HG02623 (cell line): Measurements from ENCODE around the gene CPLANE1.

Experiments
- ATAC-seq: cut with Tn5 transposase; IDR thresholded peaks from one replicate; pipeline ENCODE4 v1.9.1; 2021; ENCODE audit warnings: moderate library complexity; ENCODE audit not compliant: unreplicated experiment

The CPLANE1 gene

DNA sequence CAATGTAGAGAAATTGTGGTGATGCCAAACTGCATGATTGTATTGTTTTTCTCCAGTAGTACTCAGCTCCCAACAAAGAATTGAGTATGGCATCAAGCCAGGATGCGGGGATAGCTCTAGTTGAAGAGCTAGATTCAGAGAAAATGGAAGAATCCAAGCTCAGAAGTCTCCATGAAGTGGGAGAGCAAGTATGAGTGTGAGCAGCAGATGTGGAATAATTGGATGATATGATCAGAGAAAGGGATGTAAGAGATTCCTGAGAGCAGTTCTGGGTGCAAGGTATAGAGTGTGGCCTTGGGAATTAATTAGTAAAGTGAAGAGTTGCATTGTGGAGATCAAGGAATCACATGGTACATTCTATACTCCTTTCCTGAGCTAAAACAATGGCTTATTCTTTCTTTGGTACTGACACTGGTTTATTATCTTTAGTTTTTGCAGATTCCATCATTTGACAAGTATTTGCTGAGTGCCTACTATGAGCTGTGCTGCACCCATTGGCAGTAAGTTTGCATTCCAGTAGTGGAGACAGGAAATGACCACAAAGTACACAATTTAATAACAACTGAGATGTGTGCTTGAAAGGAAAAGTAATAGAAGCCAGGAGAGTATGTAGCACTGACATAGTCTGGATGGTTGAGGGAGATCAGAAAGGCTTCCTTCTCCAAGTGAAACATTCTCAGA lies 177.1 kb downstream of the CPLANE1 start:
- no peak for ATAC-seq

DNA sequence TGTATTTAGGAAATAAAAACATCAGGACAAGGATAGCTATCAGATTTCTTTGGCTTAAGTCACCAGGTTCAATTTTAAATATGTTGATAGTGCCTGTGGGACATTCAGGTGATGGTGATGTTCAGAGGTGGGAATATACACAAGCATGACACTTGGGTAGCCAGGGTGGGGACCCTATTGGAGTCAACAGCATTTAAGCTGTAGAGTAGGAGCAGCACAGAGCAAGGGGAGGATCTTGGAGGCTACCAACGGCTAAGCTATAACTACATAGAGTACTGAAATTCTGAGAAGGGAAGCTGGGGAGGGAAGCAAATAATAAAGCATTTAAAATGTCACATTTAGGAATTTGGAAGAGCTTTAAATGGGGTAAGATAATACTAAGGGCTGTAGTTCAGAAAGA lies 177.7 kb downstream of the CPLANE1 start:
- ATAC-seq = no peak

DNA sequence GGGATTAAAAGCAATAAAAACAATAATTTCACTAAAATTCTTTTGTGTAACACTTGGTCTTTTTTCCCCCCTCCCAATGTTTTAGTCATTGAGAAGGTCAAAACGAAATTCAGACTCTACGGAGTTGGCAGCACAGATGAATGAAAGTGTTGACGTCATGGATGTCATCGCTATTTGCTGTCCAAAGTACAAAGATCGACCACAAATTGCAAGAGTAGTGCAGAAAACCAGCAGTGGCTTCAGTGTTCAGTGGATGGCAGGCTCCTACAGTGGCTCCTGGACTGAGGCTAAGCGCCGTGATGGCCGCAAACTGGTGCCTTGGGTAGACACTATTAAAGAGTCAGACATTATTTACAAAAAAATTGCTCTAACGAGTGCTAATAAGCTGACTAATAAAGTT lies 184.7 kb downstream of the CPLANE1 start:
- no peak for ATAC-seq

DNA sequence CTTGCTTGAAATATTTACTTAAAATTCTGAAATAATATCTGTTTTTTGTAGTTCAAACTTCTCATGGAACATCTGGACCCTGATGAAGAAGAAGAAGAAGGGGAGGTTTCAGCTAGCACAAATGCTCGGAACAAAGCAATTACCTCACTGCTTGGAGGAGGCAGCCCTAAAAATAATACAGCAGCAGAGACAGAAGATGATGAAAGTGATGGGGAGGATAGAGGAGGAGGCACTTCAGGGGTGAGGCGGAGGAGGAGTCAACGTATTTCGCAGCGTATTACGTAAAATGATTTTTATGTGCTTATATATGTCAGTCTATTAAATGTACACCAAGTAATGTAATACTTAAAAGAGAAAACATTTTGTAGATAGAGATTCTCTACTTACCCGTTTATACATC lies 185.4 kb downstream of the CPLANE1 start:
- ATAC-seq = no peak

DNA sequence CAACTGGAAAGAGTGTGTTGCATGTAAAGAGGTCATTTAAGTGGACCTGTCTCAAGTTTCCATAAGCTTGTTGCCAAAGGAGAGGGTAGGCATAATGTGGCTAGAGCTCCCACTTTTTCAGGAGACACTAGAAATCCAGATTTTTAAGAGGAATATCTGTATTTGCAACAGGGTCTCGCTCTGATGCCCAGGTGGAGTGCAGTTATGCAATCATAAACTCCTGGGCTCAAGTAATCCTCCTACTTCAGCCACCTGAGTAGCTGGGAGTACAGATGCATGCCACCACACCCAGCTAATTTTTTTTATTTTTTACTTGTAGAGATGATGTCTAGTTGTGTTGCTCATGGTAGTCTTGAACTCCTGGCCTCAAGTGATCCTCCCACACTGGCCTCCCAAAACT lies 189.1 kb downstream of the CPLANE1 start:
- ATAC-seq = no peak

DNA sequence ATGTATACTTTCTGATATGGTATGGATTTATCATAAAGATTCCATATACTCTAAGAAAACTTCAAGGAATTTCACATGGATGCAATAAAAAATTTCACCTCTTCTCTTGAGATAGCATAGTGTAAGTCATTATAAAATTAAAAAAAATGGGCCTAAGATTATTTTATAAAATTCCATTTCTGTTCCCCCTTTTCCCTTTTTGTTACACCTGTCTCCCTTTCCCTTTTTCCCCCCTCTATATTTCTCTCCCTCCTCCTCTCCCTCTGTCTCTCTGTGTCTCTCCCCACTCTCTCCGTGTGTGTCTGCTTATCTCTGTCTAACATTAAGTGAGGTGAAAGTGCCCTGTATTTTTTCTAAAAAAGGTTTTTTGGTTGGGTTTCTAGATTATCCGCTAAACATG lies 192.4 kb downstream of the CPLANE1 start:
- no peak for ATAC-seq
